ENCODE measurements around the gene DHX16. TPM values are rescaled to one million over a fixed set of nuclear protein-coding genes. Genes with fewer than 3 reads are reported as not detected.

DHX16 gene
- 10 to 100 TPM; 44.0 to 46.8 TPM for total RNA-seq

DNA sequence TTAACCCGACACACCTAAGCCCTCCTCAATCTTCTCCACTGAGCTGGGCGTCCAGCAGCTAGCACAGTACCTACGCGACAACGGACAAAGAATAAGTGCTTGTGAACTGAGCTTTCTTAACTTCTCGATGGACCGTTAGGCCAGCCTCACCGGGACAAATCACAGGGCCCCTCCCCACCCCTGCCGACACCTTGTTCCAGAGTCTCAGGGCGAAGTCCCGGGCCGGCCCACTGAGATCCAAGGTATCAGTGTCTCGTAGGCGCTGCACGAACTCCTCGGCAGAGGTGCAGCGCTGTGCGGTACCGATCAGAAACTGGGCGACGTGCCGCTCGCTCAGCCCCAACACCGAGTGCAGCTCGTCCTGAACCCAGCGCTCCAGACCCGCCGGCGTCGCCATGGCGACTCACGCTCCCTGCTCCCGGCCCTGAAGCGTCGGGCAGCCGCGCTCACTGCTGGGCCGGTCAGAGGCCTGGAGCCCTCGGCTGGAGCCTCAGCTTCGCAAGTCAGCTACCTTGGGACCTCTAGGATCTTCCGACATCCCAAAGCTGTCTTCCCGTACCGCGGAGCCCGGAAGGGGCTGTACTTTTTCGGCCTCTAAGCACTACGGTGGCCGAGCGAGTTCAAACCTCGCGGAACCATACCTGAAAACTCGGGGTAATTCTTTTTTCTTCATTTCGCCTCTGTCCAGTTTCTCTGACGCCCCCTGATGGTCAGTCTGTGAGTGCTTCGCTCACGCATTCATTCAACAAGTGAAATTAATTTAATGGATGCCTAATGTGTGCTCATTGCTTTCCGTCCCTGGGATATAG lies at the start of gene DHX16:
DHX16 (minus strand) TSS at position 562 of the 809 bp plus-strand sequence; CDS start at position 397, 165 bp downstream.
- POLR2A ChIA-PET, result interaction anchor here (0.5 to 1.3 kb wide), 4 partner anchors 15 to 58 kb away, joined by 3 to 6 read pairs (median 4); no protein-coding TSS in a partner anchor

DNA sequence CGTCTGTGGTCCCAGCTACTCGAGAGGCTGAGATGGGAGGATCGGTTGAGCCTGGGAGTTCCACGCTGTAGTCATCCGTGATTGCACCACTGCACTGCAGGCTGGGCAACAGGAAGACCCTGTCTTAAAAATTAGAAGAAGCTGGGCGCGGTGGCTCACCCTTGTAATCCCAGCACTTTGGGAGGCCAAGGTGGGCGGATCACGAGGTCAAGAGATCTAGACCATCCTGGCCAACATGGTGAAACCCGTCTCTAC lies 49.1 kb upstream of the DHX16 start:
- POLR2A ChIA-PET, result interaction anchor here (0.7 to 8.4 kb wide), 12 partner anchors 9 to 151 kb away, joined by 3 to 98 read pairs (median 4); partner anchors contain the start of genes ABCF1, ATAT1, DHX16 and MRPS18B
- CTCF ChIA-PET, result interaction anchor here (0.7 to 5.5 kb wide), 13 partner anchors 9 to 160 kb away, joined by 3 to 64 read pairs (median 4); partner anchors contain the start of genes C6orf136 and DHX16

More for the DNA sequence above, at the start of gene DHX16:
- CTCF ChIA-PET, result interaction anchor here (0.6 to 2.5 kb wide), 13 partner anchors 10 to 212 kb away, joined by 3 to 7 read pairs (median 4); partner anchors contain the start of genes ATAT1 and DDR1

DNA sequence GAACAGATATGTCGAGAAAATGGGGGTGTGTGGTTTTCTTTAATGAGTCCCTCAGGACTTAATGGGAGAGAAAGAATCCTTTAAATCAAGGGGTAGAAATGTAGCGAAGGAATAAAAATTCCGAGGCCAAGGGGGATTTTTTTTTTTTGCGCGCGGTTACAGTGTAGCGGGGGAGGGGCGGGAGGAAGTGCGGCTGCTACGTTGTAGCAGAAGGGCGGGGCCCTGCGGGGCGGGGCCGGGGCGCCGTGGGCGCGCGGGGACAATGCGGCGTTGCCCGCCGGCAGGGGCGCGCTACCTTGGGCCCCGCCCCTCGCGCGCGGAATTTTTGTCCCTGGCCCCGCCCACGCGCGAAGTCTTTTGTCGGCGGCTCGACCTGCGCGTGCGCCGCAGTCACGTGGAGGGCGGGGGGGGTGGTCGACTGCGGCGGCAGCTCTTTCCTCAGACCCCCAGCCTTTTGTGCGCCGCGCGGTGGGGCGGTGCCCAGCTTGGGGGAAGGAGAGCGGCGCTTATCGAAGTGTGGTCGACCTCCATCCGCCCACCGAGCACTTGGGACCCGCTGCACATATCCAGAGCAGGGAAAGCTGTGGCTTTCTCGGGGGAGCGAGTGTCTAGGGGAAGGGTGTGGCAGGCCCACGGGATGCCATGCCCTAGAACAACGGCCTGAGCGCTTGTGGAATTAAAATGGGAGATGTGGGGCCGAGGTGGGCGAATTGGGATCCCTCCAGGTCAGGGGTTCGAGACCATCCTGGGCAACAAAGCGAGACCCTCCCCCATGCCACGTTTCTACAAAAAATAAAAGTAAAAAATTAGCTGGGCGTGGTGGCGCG lies 48.6 kb upstream of the DHX16 start:
- CTCF ChIA-PET, result interaction anchor here (0.6 to 5.5 kb wide), 9 partner anchors 10 to 161 kb away, joined by 3 to 64 read pairs (median 7); partner anchors contain the start of gene DHX16
- POLR2A ChIA-PET, result interaction anchor here (0.9 to 8.4 kb wide), 9 partner anchors 9 to 106 kb away, joined by 3 to 98 read pairs (median 5); partner anchors contain the start of gene DHX16

DNA sequence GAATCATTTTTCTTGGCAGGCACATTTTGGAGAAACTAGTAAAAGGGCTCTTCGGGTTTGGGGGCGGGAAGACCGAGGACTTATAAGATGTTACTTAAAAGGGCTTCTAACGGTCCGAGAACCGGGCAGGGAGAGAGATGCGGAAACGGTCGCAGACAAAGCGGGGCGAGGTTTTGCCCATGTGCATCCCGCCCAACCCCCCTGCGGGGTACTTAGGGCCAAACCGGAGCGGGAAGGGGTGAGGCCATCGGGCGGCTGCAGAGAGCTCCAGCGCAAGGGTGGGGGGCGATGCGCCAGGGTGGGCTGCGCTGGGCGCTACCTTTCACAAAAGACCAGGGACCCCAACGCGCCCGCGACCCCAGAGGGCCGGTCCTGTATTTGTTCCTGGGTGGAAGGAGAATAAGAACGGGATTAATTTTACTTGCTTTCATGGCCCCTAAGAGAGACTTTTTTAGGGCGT lies 48.0 kb upstream of the DHX16 start:
- ChIA-PET POLR2A (interaction anchor here (0.6 to 8.4 kb wide), 6 partner anchors 9 to 105 kb away, joined by 3 to 98 read pairs (median 7); no protein-coding TSS in a partner anchor), CTCF (interaction anchor here (0.6 to 5.5 kb wide), 4 partner anchors 10 to 105 kb away, joined by 3 to 64 read pairs (median 41); no protein-coding TSS in a partner anchor)

DNA sequence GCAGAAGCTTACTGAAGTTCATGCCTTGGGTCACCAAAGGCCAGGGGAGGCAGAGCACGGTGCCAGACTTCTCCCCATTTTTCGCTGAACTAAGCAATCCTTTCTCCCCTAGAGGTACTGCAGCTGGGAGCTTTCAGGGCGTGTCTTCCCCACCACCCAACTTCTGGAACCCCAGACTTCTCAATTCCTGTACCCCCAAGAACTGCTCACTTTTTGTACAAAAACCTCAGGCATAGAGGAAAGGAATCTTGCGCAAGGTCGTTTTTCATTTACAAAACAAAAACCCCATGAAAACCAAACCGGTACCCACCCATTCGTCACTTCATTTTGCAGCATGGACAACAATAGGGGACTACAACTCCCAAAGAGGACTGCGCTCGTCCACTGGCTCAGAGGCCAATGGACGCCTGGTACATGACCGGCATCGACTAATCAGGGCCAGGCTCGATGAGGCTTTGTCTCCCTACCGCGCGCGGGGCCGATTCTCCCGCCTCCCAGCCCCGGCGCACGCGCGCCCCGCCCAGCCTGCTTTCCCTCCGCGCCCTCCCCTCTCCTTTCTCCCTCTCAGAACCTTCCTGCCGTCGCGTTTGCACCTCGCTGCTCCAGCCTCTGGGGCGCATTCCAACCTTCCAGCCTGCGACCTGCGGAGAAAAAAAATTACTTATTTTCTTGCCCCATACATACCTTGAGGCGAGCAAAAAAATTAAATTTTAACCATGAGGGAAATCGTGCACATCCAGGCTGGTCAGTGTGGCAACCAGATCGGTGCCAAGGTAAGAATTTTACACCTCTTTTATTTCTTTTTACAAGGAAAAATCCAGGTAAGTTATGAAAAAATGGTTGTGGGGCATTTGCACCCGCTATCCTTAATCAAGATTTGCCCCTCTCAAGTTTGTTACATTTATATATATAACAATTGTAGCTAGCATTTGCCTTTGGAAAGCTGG lies 47.3 kb upstream of the DHX16 start, which contains the start of gene TUBB:
TUBB (plus strand) TSS at position 562 of the 947 bp plus-strand sequence; CDS start at position 717, 155 bp downstream.
- CTCF ChIA-PET, result interaction anchor here (1.5 to 5.5 kb wide), 6 partner anchors 8 to 41 kb away, joined by 5 to 64 read pairs (median 28); no protein-coding TSS in a partner anchor
- POLR2A ChIA-PET, result interaction anchor here (0.6 to 8.4 kb wide), 6 partner anchors 8 to 105 kb away, joined by 3 to 98 read pairs (median 7); no protein-coding TSS in a partner anchor

DNA sequence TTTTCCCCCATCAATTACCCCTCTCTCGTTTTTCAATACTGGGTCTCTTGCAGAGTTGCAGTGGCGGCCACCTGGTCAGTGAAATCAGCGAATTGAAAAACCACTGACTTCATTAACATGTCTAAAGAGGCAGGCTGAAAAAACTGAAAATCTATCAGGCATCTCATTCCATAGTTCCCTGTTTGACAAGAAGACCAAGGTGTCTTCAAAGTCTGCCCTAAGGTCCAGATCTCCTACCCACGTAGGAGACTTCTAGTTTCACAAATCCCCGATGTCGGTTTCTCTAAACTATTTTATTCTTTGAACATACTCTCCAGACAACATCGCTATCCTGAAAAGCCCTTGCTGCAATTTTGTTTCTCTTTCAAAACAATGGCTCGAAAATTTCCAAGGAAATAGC lies 46.5 kb upstream of the DHX16 start:
- ChIA-PET POLR2A (interaction anchor here (0.7 to 8.4 kb wide), 3 partner anchors 12 to 104 kb away, joined by 7 to 98 read pairs (median 10); no protein-coding TSS in a partner anchor), CTCF (interaction anchor here (1.4 to 5.5 kb wide), 5 partner anchors 9 to 41 kb away, joined by 5 to 33 read pairs (median 7); no protein-coding TSS in a partner anchor)

DNA sequence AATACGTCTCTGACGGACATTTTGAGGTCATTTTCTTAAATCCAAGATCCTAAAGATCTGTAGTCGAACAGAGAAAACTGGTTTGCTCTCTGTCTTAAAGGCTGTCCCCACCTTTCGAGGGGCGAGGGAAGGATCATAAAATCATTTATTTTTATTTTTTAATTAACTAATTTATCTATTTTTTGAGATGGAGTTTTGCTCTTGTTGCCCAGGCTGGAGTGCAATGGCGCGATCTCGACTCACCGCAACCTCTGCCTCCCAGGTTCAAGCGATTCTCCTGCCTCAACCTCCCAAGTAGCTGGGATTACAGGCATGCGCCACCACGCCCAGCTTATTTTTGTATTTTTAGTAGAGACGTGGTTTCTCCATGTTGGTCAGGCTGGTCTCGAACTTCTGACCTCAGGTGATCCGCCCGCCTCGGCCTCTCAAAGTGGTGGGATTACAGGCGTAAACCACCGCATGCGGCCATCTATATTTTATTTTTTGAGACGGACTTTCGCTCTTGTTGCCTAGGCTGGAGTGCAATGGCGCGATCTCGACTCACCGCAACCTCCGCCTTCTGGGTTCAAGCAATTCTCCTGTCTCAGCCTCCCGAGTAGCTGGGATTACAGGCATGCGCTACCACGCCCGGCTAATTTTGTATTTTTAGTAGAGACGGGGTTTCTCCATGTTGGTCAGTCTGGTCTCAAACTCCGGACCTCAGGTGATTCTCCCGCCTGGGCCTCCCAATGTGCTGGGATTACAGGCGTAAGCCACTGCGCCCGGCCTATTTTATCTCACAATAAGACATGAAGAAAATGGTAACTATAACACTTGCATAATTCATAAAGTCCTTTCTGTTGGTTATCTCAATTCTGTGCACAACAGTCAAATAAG lies 45.3 kb upstream of the DHX16 start:
- POLR2A ChIA-PET, result interaction anchor here (1.0 to 8.4 kb wide), 3 partner anchors 27 to 103 kb away, joined by 3 to 98 read pairs (median 7); partner anchors contain the start of gene NRM
- CTCF ChIA-PET, result interaction anchor here (0.8 to 5.5 kb wide), 9 partner anchors 10 to 370 kb away, joined by 3 to 33 read pairs (median 7); no protein-coding TSS in a partner anchor

DNA sequence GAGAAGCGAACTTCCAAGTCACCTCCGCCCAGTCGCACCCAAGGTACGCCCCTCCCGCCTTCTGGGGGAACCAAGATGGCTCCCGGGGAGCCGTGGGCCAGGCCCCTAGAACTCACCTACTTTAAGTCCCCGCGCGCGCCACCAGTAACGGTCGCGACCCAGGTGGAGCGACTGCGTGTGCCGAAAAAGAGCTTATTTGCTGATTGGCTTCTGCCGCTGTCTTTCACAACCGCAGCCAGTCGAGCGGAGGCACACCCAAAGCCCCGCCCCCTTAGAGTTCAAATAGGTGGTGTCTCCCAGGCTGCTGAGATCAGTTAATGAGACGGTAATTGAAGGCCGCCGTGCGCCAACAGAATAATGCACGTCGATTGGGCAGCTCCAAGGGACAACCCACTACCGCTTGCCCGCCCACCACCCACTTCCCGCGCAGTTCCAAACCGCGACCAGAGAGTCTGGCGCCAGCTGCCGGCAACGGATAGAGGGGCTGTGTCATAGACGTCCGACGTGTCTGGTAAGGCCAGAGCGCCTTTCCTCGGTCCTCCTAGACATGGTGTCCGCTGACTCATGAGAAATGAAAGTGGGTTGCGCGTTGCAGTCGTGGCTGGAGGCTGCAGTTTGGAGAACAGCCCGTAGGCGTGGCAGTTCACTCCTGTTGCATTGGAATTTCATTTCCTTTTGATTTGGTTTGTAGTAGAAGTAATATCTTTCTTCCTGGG lies 44.5 kb upstream of the DHX16 start, which contains the start of gene MDC1:
MDC1 (minus strand) TSS at position 153 of the 716 bp plus-strand sequence. CDS start 2,106 bp downstream, outside the sequence.
- ChIA-PET CTCF (interaction anchor here (0.8 to 3.6 kb wide), 9 partner anchors 13 to 371 kb away, joined by 3 to 22 read pairs (median 5); partner anchors contain the start of genes MRPS18B and PPP1R10), POLR2A (interaction anchor here (0.5 to 8.4 kb wide), 10 partner anchors 20 to 100 kb away, joined by 3 to 98 read pairs (median 4); partner anchors contain the start of genes DHX16, MRPS18B and NRM)

DNA sequence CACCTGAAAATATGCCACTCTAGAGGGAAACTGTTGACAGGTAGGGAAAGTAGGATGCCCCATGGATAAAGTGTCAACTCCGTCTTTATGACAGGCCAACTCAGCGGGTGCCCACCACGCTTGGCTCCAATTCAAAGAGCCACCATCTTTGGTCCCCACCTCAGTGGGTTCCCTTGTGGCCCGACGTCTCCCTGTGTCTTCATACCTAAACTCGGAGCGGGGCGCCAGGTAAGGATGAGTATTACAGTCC lies 44.0 kb upstream of the DHX16 start:
- ChIA-PET CTCF (interaction anchor here (0.8 to 3.6 kb wide), 8 partner anchors 14 to 99 kb away, joined by 3 to 22 read pairs (median 6); partner anchors contain the start of genes MRPS18B and PPP1R10), POLR2A (interaction anchor here (0.6 to 8.4 kb wide), 9 partner anchors 20 to 99 kb away, joined by 3 to 98 read pairs (median 4); partner anchors contain the start of genes MRPS18B and NRM)

DNA sequence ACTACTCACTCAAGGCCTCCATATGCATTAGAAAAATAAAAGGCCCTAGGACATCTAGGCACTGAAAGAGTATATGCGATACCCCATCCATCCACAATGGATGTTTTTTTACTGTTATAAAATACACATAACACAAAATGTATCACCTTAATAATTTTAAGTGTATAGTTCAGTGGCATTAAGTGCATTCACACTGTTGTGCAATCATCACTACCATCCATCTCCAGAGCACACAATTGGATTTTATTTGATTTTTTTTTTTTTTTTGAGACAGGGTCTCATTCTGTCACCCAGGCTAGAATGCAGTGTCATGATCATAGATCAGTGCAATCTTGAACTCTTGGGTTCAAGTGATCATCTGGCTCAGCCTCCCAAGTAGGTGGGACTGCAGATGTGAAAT lies 41.5 kb upstream of the DHX16 start:
- POLR2A ChIA-PET, result no interaction called here
- CTCF ChIA-PET, result no interaction called here

DNA sequence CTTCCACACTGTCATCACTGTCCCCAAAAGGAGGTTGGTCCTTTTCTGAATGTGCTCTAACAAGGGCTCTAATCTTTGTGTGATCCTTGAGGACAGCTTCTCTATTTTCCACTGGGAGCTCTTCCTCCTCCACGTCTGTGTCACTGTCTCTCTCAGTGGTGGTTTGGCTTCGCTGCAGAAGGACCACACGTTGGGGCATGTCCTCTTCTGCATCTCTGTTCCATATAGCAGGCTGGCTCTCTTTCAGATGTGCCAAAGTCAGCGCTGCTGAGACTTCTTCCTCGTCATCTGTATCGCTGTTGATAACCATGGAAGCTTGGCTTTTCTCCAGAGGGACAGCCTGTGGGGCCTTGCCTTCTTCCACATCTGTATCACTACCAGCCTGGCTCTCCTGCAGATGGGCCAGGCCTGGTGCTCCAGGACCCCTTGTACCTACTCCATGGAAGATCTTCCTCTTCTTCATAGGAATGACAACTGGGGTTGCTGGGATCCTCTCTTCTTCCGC lies 39.7 kb upstream of the DHX16 start:
- CTCF ChIA-PET, result interaction anchor here (1.2 to 1.8 kb wide), 3 partner anchors 10 to 171 kb away, joined by 3 to 8 read pairs (median 3); no protein-coding TSS in a partner anchor
- POLR2A ChIA-PET, result interaction anchor here (0.9 kb wide), 1 partner anchor 25 kb away, joined by 3 read pairs; no protein-coding TSS in a partner anchor

DNA sequence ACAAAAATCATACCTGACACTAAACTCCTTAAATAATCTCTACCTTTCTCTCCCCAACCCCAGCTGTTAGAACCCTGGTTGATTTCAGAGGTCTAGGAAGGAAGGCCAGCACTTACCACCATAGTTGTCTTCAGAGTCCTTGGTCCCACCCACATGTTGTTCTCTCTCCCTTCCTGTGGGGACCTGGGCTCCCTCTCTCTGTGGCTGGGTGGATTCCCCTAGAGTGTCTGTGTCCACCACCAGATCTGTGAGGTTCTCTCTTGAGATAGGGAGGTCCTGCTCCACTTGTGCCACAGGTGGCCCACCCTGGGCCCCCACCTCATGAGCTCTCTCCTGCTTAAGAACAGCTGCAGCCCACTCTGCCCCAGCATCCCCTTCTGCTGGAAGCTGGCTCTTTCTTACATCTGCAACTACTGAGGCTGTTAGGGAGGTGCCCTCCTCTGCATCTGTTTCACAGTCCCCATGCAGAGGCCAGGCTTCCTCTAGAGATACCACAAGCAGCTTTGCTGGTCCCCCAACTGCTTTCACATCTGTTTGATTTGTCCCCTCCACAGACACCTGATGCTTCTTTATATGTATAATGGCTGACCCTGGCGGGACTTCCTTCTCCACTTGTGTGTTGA lies 39.1 kb upstream of the DHX16 start:
- ChIA-PET POLR2A (interaction anchor here (0.6 to 0.9 kb wide), 2 partner anchors 9 to 24 kb away, joined by 3 read pairs; no protein-coding TSS in a partner anchor), CTCF (interaction anchor here (1.2 to 1.8 kb wide), 3 partner anchors 11 to 171 kb away, joined by 3 to 8 read pairs (median 3); no protein-coding TSS in a partner anchor)

DNA sequence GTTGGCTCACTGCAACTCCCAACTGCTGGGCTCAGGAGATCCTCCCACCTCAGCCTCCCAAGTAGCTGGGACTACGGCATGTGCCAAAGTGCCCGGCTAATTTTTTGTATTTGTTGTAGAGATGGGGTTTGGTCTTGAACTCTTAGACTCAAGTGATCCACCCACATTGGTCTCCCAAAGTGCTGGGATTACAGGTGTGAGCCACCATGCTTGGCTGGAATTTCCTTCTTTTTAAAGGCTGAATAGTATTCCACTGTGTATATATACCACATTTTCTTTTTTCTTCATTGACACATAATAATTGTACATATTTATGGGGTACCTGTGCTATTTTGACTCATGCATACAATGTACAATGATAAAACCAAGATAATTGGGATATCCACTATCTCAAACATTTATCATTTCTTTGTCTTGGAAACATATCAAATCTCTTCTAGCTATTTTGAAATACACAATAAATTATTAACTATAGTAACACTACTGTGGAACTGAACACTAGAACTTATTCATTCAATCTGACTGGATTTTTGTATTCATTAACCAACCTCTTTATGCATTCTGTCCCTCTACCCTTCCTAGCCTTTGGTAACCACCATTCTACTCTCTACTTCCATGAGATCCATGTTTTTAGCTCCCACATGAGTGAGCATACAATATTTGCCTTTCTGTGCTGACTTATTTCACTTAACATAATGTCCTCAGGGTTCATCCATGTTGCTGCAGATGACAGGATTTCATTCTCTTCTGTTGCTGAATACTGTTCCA lies 36.5 kb upstream of the DHX16 start:
- ChIA-PET CTCF (interaction anchor here (1.2 to 2.1 kb wide), 2 partner anchors 21 to 22 kb away, joined by 3 to 6 read pairs; no protein-coding TSS in a partner anchor), POLR2A (no interaction called here)

DNA sequence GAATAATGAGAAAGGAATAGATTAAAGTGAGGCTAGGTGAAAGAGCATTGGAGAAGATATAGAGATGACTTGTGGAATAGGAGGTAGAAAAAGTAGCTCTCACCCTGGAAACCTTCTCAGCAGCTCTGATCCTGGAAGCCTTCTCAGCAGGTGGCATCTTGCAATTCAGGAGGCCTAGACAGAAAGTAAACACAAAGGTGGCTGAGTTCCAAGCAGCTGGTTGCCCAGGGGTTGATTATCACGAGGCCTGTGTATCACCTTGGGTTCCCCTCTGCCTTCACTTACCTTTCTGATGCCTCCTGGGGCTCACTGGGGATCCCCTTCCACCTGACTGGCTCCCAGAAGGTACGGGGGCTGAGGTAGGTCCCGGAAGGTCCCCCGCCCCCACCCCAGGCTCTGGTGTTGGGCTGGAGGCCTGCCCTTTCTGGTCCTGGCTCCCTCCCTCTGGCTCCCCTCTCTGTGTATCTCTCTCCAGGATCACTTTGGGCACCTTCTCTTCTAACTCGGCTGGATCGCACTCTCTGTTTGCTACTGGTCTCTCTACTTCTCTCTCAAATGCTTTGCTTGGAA lies 34.6 kb upstream of the DHX16 start:
- POLR2A ChIA-PET, result no interaction called here
- CTCF ChIA-PET, result interaction anchor here (0.6 kb wide), 1 partner anchor 26 kb away, joined by 3 read pairs; no protein-coding TSS in a partner anchor

Data from activated CD8-positive, alpha-beta memory T cell treated with anti-CD3 and anti-CD28 coated beads for 36 hours (primary cell).